Heart right ventricle (tissue), 16 donors: ENCODE data around the gene MMP24OS. TPM values are rescaled to one million over a fixed set of nuclear protein-coding genes. Genes with fewer than 3 reads are reported as not detected.

Source experiments
- ATAC-seq, 8 donors: fragments of 200-7000 bp; cut with Tn5 transposase; one replicate each; pipeline ENCODE4 v1.9.1; 2020; ENCODE audit warnings: mild to moderate bottlenecking in 8 of 8, moderate library complexity in 8 of 8, moderate number of reproducible peaks in 1 of 8
- DNase-seq, 2 donors: peaks; one replicate each; pipeline ENCODE4 v3.0.0-alpha.2; 2020
- H3K27ac ChIP-seq, 10 donors: fragments of 200-600 bp; sonication (generic) in 2 of 10; one replicate each; pipeline versions ENCODE4 v1.5.0 to v1.8.0; 2020 to 2022; ENCODE audit warnings: mild to moderate bottlenecking in 3 of 10
- H3K27me3 ChIP-seq, 7 donors: fragments of 200-600 bp; one replicate each; pipeline ENCODE4 v1.8.0; 2021 to 2022; ENCODE audit warnings: mild to moderate bottlenecking in 2 of 7
- H3K36me3 ChIP-seq, 9 donors: fragments of 200-600 bp; sonication (generic) in 1 of 9; one replicate each; pipeline versions ENCODE4 v1.5.0 to v1.8.0; 2020 to 2022; ENCODE audit warnings: mild to moderate bottlenecking in 2 of 9
- H3K4me1 ChIP-seq, 9 donors: fragments of 200-600 bp; sonication (generic) in 1 of 9; one replicate each; pipeline versions ENCODE4 v1.5.0 to v1.8.0; 2020 to 2022; ENCODE audit warnings: mild to moderate bottlenecking in 4 of 9
- H3K4me3 ChIP-seq, 10 donors: fragments of 200-600 bp; sonication (generic) in 2 of 10; one replicate each; pipeline versions ENCODE4 v1.5.0 to v1.8.0; 2020 to 2022; ENCODE audit warnings: mild to moderate bottlenecking in 7 of 10, moderate library complexity in 2 of 10
- H3K9me3 ChIP-seq, 11 donors: fragments of 200-600 bp in 10 of 11; sonication (generic) in 2 of 11; one replicate each; pipeline versions ENCODE4 v1.5.0 to v1.8.0; 2013 to 2022; ENCODE audit warnings: mild to moderate bottlenecking in 2 of 11, control low read depth in 1 of 11, moderate library complexity in 1 of 11
- CTCF ChIP-seq, 9 donors: fragments of 200-600 bp; sonication (generic) in 2 of 9; IDR thresholded peaks; one replicate each; pipeline versions ENCODE4 v1.5.0 to v1.8.0; 2021 to 2022; ENCODE audit warnings: antibody characterized with exemption in 9 of 9, mild to moderate bottlenecking in 5 of 9, moderate library complexity in 1 of 9
- WGBS, 2 donors: extraction: QIAGEN DNeasy Blood & Tissue Kit; methylation state at CpG; one replicate each; pipeline ENCODE4 v1.1.7; 2013; ENCODE audit warnings: inconsistent platforms in 1 of 2; 5-methylcytosine and 5-hydroxymethylcytosine counted together
- intact Hi-C, 10 donors: fragments of 100-400 bp; cut with DNase I; formaldehyde crosslinking; loops; one replicate each; pipeline versions ENCODE4 v1.11.1 to v1.14.2; 2022
- polyA plus RNA-seq, 2 donors: library from polyadenylated mRNA; stranded (reverse); fragments of 200-250 nt; gene quantifications; one replicate each; pipeline ENCODE4 v1.2.3, GENCODE V29; 2013
- total RNA-seq, 10 donors: library from RNA; stranded (reverse); fragmentation: NEBNext Ultra II Directional in 3 of 10; extraction: Animal tissue kit (Norgen Biotek cat#: 25700) in 3 of 10; gene quantifications; one replicate each; pipeline versions ENCODE4 v1.2.1 to v1.2.4, GENCODE V29; 2021 to 2023
- donor health status: Arrhythmogenic right ventricular cardiomyopathy.
- donor health status: ischemic (EF 13 %, LVEDD 7.1; RV severe dilation, severe dysfunction).
- donor health status: healthy with polysubstance abuse.
- donor health status: DM: no; HTN: yes; CAD: no.
- donor health status: DM: no; HTN: no; CAD: no.
- donor health status: ischemic (EF 25% LVEDD 6.9; RV normal size, moderate dysfunction).
- donor health status: ischemic (EF 25% LVEDD 5.7; RV mildly dilated, moderate dysfunction).
- donor health status: healthy.
- donor health status: DM: yes; HTN: yes; CAD: no.
- donor health status: Ischemic cardiomyopathy.
- donor health status: ischemic (EF 35%, LVEDD 5.7; RV mildly dilated, moderate dysfunction).
- donor health status: nonischemic (EF 11% LVEDD 7.7; RV severe dilation, severe dysfunction).
- donor health status: DM: yes; HTN: yes; CAD: no.
- donor health status: PGD.
- donor health status: ischemic (EF 29% LVEDD 5.4; RV normal size, mild dysfunction).
- donor health status: nonischemic (EF 23%, LVEDD 6.1; RV moderate dilation, normal function).

MMP24OS gene
- total and polyA plus RNA-seq, 12 donors, result 14.4 to 64.1 (median 46.1) TPM

GRCh38 chr20:35302421-35303335, 24.8 kb upstream of the MMP24OS start:
- ATAC-seq, result no peak
- Histone ChIP-seq H3K9me3 (no peaks in the 10 kb centered on the region), H3K27ac (no peak overlapping the region), H3K4me1 (peaks cover 0 to 34% (median 11%) of the 10 kb centered on the region in 9 donors), H3K4me3 (no peak overlapping the region), H3K36me3 (peaks cover 0 to 23% (median 0%) of the 10 kb centered on the region in 9 donors), H3K27me3 (no peaks in the 10 kb centered on the region)
- WGBS, 2 donors, result 76 to 80% methylated on average over 6 of the region's 6 CpGs
- intact Hi-C loops, result loop anchor here in 7 of 10 donors (2.0 to 5.0 kb wide), 5 partner anchors 135 to 145 kb away; partner anchors contain the start of gene GDF5 (in 3 of the 7)
- DNase-seq, result no peak
- TF ChIP-seq CTCF (IDR thresholded peaks at IDR 0.05), result no peak

DNA sequence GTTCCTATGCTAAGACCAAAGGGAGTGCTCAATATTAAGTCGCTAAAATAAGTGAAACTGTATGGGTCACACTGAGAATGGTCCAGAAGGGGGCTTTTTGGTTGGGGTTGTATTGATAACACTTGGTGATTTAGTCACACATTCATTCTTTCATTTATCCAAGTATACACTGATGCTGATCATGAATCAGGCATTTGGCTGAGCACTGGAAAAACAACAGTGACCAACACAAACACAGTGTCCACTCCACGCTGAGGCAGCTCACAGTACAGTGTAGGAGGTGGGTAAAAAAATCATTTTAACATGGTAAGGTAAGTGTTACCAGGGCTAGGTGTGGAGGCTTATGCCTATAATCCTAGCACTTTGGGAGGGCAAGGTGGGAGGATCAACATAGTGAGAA, 23.5 kb upstream of the MMP24OS start:
- ATAC-seq (no peak), DNase-seq (no peak)
- H3K27ac ChIP-seq, result no peak overlapping the region
- WGBS, 2 donors, result 93 to 94% methylated on average over 2 of the region's 2 CpGs
- peaks cover 0 to 22% (median 0%) of the 10 kb centered on the region in 9 donors for H3K36me3 ChIP-seq
- TF ChIP-seq CTCF (IDR thresholded peaks at IDR 0.05), result no peak
- peaks cover 0 to 23% (median 0%) of the 10 kb centered on the region in 9 donors for H3K4me1 ChIP-seq
- H3K27me3 ChIP-seq, result no peaks in the 10 kb centered on the region
- intact Hi-C loops, result loop anchor here in 5 of 10 donors (5.0 kb wide), 3 partner anchors 136 to 146 kb away; partner anchors contain the start of gene GDF5 (in 2 of the 5)
- no peak overlapping the region for H3K4me3 ChIP-seq
- H3K9me3 ChIP-seq, result no peaks in the 10 kb centered on the region

DNA sequence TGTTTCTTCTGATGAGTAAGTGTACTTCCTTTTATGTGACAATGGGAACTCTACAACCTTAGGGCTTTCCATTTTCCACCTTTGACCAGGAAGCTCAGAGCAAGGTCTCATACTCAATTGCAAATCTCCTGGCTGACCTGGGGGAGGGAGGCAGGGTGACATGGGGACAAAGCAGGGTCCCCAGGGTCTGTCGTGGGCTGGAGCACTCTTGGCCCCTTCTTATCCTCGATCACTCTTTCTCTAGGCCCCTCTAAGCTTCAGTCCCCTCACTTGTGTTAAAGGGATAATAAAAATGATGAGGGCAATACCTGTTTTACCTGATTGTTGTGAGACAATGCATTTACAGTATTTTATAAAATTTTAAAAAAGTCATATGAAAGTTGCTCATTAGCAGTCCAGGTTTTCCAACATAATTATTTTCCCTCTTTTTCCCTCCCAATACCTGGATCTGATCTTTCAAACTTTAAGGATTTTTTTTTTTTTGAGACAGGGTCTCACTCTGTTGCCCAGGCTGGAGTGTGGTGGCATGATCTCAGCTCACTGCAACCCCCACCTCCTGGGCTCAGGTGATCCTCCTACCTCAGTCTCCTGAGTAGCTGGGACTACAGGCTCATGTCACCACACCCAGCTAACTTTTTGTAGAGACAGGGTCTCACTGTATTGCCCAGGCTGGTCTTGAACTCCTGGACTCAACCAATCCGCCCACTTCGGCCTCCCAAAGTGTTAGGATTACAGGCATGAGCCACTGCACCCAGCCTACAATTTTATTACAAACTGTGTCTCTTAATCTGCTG, 22.7 kb upstream of the MMP24OS start:
- no peak overlapping the region for H3K4me3 ChIP-seq
- H3K9me3 ChIP-seq, result no peaks in the 10 kb centered on the region
- 83 to 87% methylated on average over 4 of the region's 4 CpGs for WGBS, 2 donors
- intact Hi-C loops, result loop anchor here in 5 of 10 donors (5.0 kb wide), 3 partner anchors 137 to 147 kb away; partner anchors contain the start of gene GDF5 (in 2 of the 5)
- TF ChIP-seq CTCF (IDR thresholded peaks at IDR 0.05), result no peak
- no peak for ATAC-seq
- H3K4me1 ChIP-seq, result peaks cover 0 to 17% (median 0%) of the 10 kb centered on the region in 9 donors
- no peaks in the 10 kb centered on the region for H3K27me3 ChIP-seq
- DNase-seq, result no peak
- H3K27ac ChIP-seq, result no peak overlapping the region
- H3K36me3 ChIP-seq, result peaks cover 0 to 16% (median 0%) of the 10 kb centered on the region in 9 donors

GRCh38 chr20:35299780-35300179, 21.9 kb upstream of the MMP24OS start:
- no peak overlapping the region for H3K27ac ChIP-seq
- ATAC-seq (no peak), DNase-seq (no peak)
- intact Hi-C loops, result loop anchor here in 5 of 10 donors (5.0 kb wide), 3 partner anchors 138 to 148 kb away; partner anchors contain the start of gene GDF5 (in 2 of the 5)
- H3K27me3 ChIP-seq, result no peaks in the 10 kb centered on the region
- H3K4me1 ChIP-seq, result peaks cover 0 to 15% (median 0%) of the 10 kb centered on the region in 9 donors
- no peak for TF ChIP-seq CTCF (IDR thresholded peaks at IDR 0.05)
- H3K9me3 ChIP-seq, result no peaks in the 10 kb centered on the region
- 68 to 71% methylated on average over 4 of the region's 4 CpGs for WGBS, 2 donors
- H3K36me3 ChIP-seq, result peaks cover 0 to 13% (median 0%) of the 10 kb centered on the region in 9 donors
- H3K4me3 ChIP-seq, result no peak overlapping the region
